ENCODE results near the gene CLC. TPM values are rescaled to one million over a fixed set of nuclear protein-coding genes. Genes with fewer than 3 reads are reported as not detected.

Gene CLC
- total and polyA plus RNA-seq, 2 of the 8 experiments (the other 6 are each of a cell fraction or from before 2014, with no cell fraction given) = 6.4 to 12.4 TPM

DNA sequence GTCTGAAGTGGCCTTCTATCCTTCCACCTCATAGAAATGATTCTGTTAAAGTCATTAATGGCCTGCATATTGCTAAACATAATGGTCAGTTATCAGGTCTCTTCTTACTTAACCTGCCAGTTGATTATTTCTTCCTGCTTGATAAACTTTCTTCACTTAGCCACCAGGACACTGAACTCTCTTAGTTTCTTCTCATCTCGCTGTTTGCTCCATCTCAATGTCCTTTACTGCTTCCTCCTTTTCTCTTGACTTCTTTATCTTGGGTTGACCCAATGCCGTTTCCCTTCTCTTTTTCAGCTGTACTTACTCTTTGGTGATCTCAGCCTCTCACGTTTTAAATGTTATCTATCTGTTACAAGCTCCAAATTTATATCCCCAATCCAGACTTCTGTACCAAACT, 17.1 kb upstream of the CLC start:
- TF ChIP-seq JUN (IDR thresholded peaks at IDR 0.05; ENCODE audit: low read depth, low read length) = no peak
- no peak for TF ChIP-seq EZH2 (IDR thresholded peaks at IDR 0.05; ENCODE audit: low read depth, low read length, severe bottlenecking)
- no peak for TF ChIP-seq ATF3 (IDR thresholded peaks at IDR 0.05; ENCODE audit: insufficient read depth, low read depth, low read length)
- TF ChIP-seq SIRT6 (IDR thresholded peaks at IDR 0.05; ENCODE audit: low read length) = no peak
- TF ChIP-seq CEBPB (IDR thresholded peaks at IDR 0.05; ENCODE audit: low read depth, low read length) = no peak
- no peak for TF ChIP-seq GABPA (IDR thresholded peaks at IDR 0.05; ENCODE audit: borderline replicate concordance, insufficient read depth, low read length)
- TF ChIP-seq CHD2 (IDR thresholded peaks at IDR 0.05; ENCODE audit: low read length) = no peak
- CTCF ChIA-PET (ENCODE audit: partially characterized antibody) = interaction anchor here (1.1 to 1.7 kb wide), 3 partner anchors 10 to 19 kb away, joined by 3 to 4 read pairs (median 3); no protein-coding TSS in a partner anchor
- no peak overlapping the region for H2BK12ac ChIP-seq (ENCODE audit: low read depth, low read length)
- H2BK120ac ChIP-seq (replicated peaks; ENCODE audit: low read depth, low read length) = no peak overlapping the region
- H3K23me2 ChIP-seq (ENCODE audit: low read depth, low read length) = no peaks in the 10 kb centered on the region
- no peak overlapping the region for H3K14ac ChIP-seq (ENCODE audit: insufficient read length)
- no peak overlapping the region for H3K4me3 ChIP-seq (ENCODE audit: extremely low read depth in 1 of 4, insufficient read depth in 2 of 4, low read depth in 3 of 4, low read length in 4 of 4)
- no peak overlapping the region for H2BK5ac ChIP-seq (ENCODE audit: low read depth, low read length)
- H3K27ac ChIP-seq (ENCODE audit: low read depth, low read length) = no peak overlapping the region
- 81% methylated on average over 3 of the region's 3 CpGs; no CpG with 5 or more reads in 1 of the 2 experiments for WGBS, 2 experiments (ENCODE audit: extremely low coverage in 1 of 2, insufficient coverage in 1 of 2, insufficient read length in 1 of 2, insufficient replicate concordance in 2 of 2, low coverage in 1 of 2, low lambda C conversion rate in 2 of 2, missing lambda C conversion rate in 1 of 2)
- no peak overlapping the region for H2BK20ac ChIP-seq (ENCODE audit: low read length)
- no peak overlapping the region for H4K5ac ChIP-seq (ENCODE audit: insufficient read length, low read depth, low read length)
- FAIRE-seq (no peak), DNase-seq (ENCODE audit: low read depth in 1 of 2, low spot score in 2 of 2) (no peak)
- POLR2A ChIA-PET (ENCODE audit: partially characterized antibody) = interaction anchor here (0.6 kb wide), 1 partner anchor 13 kb away, joined by 3 read pairs; no protein-coding TSS in a partner anchor
- no peak overlapping the region for H4K8ac ChIP-seq (ENCODE audit: extremely low read depth, insufficient read depth, low read length)
- no peak overlapping the region for H2BK15ac ChIP-seq (ENCODE audit: low read length)
- no peaks in the 10 kb centered on the region for H3K9me3 ChIP-seq (ENCODE audit: insufficient read depth in 2 of 2, low read depth in 1 of 2, low read length in 1 of 2)
- no peaks in the 10 kb centered on the region for H3K79me1 ChIP-seq (ENCODE audit: low read depth, low read length)
- no peak overlapping the region for H3K9ac ChIP-seq (replicated peaks in 1 of 4; ENCODE audit: extremely low read depth in 1 of 4, low read depth in 3 of 4, low read length in 3 of 4)
- no peaks in the 10 kb centered on the region for H3K79me2 ChIP-seq (ENCODE audit: control insufficient read depth in 1 of 2, insufficient read depth in 2 of 2, low read length in 2 of 2)
- H2AK5ac ChIP-seq (ENCODE audit: low read depth, low read length) = no peak overlapping the region
- no peak overlapping the region for H4K91ac ChIP-seq (replicated peaks; ENCODE audit: insufficient read length, low read length)
- H3K36me3 ChIP-seq (ENCODE audit: control insufficient read depth in 2 of 4, insufficient read depth in 4 of 4, low read length in 3 of 4) = no peaks in the 10 kb centered on the region
- no peak overlapping the region for H3K4ac ChIP-seq (replicated peaks; ENCODE audit: insufficient read length, low read depth, low read length)
- no peak overlapping the region for H3K56ac ChIP-seq (replicated peaks; ENCODE audit: insufficient read length, low read depth, low read length)
- no peak overlapping the region for H3K4me2 ChIP-seq (ENCODE audit: insufficient read depth in 1 of 2, low read depth in 2 of 2, low read length in 2 of 2)
- 0 out of 2 replicates have a peak overlapping the region, but pooled peaks have one; percentile 2 for H2AFZ ChIP-seq (ENCODE audit: low read length)
- H4K20me1 ChIP-seq (replicated peaks in 1 of 2; ENCODE audit: control insufficient read depth in 1 of 2, insufficient read depth in 2 of 2, low read length in 2 of 2) = no peaks in the 10 kb centered on the region
- H3K18ac ChIP-seq (ENCODE audit: extremely low read depth, low read length) = no peak overlapping the region
- H3K4me1 ChIP-seq (replicated peaks in 1 of 4; ENCODE audit: control insufficient read depth in 3 of 4, insufficient read depth in 4 of 4, low read length in 3 of 4) = no peaks in the 10 kb centered on the region
- no peak overlapping the region for H3K23ac ChIP-seq (ENCODE audit: insufficient read length)
- 0 out of 7 replicates have a peak, but pooled peaks cover 0 to 2% (median 0%) of the 10 kb centered on the region in 4 experiments for H3K27me3 ChIP-seq (replicated peaks in 1 of 4; ENCODE audit: control insufficient read depth in 3 of 4, extremely low read depth in 1 of 4, insufficient read depth in 3 of 4, low read length in 3 of 4)
